Lower leg skin (tissue), 4 donors: ENCODE results near the gene USP38. TPM values are rescaled to one million over a fixed set of nuclear protein-coding genes. Genes with fewer than 3 reads are reported as not detected.

Experiments
- DNase-seq, 2 donors: peaks; one replicate each; pipeline ENCODE4 v3.0.0-alpha.2; 2019; ENCODE audit warnings: low spot score in 2 of 2
- H3K4me3 ChIP-seq: fragments of 200-600 bp; sonication (generic); 2 replicates; pipeline ENCODE4 v1.5.1; 2017; ENCODE audit warnings: mild to moderate bottlenecking, low read depth; ENCODE audit not compliant: poor library complexity, severe bottlenecking
- POLR2A ChIP-seq, 2 donors: fragments of 450-650 bp; IDR thresholded peaks; one replicate each; pipeline ENCODE4 v1.6.1; 2016 to 2017; ENCODE audit warnings: antibody characterized with exemption in 2 of 2, mild to moderate bottlenecking in 1 of 2, moderate library complexity in 1 of 2
- WGBS, 2 donors: methylation state at CpG; one replicate each; pipeline ENCODE4 v1.1.5; 2018; 5-methylcytosine and 5-hydroxymethylcytosine counted together
- intact Hi-C: fragments of 100-400 bp; cut with DNase I; formaldehyde crosslinking; loops from one replicate; pipeline ENCODE4 v1.15.0; 2023; ENCODE audit warnings: low total_unique reads
- total RNA-seq, 4 donors: library from RNA; depleted of rRNA; stranded (reverse); fragments of >200 nt; gene quantifications; one replicate each; pipeline ENCODE4 v1.1.0, GENCODE V29; 2016
- TF ChIP-seq, protein P1 (sequence below), 3 donors: fragments of 450-650 bp; IDR thresholded peaks; one replicate each; pipeline ENCODE4 v1.5.1; 2016; ENCODE audit warnings: antibody characterized with exemption in 3 of 3, mild to moderate bottlenecking in 3 of 3, moderate library complexity in 2 of 3

USP38 gene, protein sequence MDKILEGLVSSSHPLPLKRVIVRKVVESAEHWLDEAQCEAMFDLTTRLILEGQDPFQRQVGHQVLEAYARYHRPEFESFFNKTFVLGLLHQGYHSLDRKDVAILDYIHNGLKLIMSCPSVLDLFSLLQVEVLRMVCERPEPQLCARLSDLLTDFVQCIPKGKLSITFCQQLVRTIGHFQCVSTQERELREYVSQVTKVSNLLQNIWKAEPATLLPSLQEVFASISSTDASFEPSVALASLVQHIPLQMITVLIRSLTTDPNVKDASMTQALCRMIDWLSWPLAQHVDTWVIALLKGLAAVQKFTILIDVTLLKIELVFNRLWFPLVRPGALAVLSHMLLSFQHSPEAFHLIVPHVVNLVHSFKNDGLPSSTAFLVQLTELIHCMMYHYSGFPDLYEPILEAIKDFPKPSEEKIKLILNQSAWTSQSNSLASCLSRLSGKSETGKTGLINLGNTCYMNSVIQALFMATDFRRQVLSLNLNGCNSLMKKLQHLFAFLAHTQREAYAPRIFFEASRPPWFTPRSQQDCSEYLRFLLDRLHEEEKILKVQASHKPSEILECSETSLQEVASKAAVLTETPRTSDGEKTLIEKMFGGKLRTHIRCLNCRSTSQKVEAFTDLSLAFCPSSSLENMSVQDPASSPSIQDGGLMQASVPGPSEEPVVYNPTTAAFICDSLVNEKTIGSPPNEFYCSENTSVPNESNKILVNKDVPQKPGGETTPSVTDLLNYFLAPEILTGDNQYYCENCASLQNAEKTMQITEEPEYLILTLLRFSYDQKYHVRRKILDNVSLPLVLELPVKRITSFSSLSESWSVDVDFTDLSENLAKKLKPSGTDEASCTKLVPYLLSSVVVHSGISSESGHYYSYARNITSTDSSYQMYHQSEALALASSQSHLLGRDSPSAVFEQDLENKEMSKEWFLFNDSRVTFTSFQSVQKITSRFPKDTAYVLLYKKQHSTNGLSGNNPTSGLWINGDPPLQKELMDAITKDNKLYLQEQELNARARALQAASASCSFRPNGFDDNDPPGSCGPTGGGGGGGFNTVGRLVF
- 10 to 100 TPM; 27.8 to 31.6 (median 30.6) TPM for total RNA-seq

DNA sequence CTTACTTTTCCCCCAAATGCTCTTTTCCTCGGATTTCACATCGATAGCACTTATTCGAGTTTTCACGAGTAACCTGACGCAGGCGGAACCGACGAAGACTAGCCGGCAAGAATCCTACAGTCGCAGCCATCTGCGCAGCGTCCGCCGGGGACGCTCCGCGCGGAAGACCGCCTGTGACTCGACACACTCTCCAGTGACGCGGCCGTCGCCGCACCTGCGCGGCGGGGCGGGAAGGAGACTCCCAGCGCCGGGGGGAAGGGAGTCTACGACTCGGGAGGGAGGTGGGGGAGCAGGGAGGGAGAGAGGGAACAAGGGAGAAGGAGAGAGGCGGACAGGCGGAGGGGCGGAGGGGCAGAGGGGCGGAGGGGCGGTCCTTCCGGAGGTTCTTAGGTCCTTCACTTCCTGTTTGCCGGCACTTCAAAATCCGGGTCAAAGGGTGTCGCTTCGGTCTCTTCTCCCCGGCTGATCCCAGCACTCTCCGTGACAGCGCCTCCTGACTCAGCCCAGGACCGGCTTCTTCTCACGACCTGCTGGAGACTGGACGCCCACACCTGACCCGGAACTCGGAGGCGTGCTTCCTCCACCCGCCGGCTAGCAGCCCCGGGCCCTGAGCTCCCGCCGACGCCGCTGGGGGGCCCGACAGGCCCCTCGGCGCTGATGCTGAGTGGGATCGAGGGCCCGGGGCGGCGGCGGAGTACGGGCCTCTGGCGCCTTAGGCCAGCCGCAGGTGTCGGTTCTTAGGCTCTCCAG is at the start of gene USP38:
Gene USP38, plus strand, starts transcription at position 415 of the 750 bp plus-strand sequence. CDS start 534 bp downstream, outside the sequence.
- 0% methylated on average over 33 to 42 of the region's 71 CpGs for whole genome bisulfite sequencing, 2 donors
- intact Hi-C loops = no loop called here
- DNase-seq = peak; percentile 91 to 98
- TF ChIP-seq POLR2A (IDR thresholded peaks at IDR 0.05) = no peak
- TF ChIP-seq, protein P1, sequence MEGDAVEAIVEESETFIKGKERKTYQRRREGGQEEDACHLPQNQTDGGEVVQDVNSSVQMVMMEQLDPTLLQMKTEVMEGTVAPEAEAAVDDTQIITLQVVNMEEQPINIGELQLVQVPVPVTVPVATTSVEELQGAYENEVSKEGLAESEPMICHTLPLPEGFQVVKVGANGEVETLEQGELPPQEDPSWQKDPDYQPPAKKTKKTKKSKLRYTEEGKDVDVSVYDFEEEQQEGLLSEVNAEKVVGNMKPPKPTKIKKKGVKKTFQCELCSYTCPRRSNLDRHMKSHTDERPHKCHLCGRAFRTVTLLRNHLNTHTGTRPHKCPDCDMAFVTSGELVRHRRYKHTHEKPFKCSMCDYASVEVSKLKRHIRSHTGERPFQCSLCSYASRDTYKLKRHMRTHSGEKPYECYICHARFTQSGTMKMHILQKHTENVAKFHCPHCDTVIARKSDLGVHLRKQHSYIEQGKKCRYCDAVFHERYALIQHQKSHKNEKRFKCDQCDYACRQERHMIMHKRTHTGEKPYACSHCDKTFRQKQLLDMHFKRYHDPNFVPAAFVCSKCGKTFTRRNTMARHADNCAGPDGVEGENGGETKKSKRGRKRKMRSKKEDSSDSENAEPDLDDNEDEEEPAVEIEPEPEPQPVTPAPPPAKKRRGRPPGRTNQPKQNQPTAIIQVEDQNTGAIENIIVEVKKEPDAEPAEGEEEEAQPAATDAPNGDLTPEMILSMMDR (IDR thresholded peaks at IDR 0.05) = no peak
- peak within 1 kb of the TSS; percentile 95 for H3K4me3 ChIP-seq

DNA sequence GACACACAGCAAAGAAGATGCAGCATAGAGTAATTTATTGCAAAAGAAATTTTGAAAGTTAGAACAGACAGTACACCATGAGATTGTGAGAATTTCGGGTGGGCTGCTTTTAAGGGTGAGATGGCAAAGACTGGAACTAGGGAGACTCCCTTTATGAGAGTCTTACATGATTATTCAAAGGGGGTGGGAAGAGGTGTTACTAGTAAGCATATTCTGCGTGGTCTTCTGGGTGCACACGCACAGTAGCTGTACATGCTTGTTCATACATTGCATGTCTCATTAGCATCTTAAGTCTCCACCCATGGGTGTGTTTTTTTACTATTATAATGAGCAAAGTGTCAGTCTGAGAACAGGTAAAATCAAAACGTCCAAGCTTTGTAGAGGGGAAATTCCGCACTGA is 49.4 kb upstream of the USP38 start:
- DNase-seq = no peak
- H3K4me3 ChIP-seq = no peak overlapping the region
- TF ChIP-seq POLR2A (IDR thresholded peaks at IDR 0.05) = no peak
- TF ChIP-seq, protein P1 (IDR thresholded peaks at IDR 0.05) = no peak
- intact Hi-C loops = no loop called here
- 80 to 86% methylated on average over 5 of the region's 5 CpGs for WGBS, 2 donors

DNA sequence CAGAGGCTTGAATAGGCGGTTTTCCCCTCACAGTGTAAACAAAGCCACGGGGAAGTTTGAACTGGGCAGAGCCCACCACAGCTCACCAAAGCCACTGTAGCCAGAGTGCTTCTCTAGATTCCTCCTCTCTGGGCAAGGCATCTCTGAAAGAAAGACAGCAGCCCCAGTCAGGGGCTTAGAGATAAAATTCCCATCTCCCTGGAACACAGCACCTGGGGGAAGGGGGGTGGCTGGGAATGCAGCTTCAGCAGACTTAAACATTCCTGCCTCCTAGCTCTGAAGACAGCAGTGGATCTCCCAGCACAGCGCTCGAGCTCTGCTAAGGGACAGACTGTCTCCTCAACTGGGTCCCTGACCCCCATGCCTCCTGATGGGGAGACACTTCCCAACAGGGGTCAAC is 44.0 kb upstream of the USP38 start:
- WGBS, 2 donors = 68 to 91% methylated on average over 3 to 4 of the region's 4 CpGs
- DNase-seq = no peak
- H3K4me3 ChIP-seq = no peak overlapping the region
- TF ChIP-seq, protein P1 (IDR thresholded peaks at IDR 0.05) = no peak
- TF ChIP-seq POLR2A (IDR thresholded peaks at IDR 0.05) = no peak
- intact Hi-C loops = no loop called here

DNA sequence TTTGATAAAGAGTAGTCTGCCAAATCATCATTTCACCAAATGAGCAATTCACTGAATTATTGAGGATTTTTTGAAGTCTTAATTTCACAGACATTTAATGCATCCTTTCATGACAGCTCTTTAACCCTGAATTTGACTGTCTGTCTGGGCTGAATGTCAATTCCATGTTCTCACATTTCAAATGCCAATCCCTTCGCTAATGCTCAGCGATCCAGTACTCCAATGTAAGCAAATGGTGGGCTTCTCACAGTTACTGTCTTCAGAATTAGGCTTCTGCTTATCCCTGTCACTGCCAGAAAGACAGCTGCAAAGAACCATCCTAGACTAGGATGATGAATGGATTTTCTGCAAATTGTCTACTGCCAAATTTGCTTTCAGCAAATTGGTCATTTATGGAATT is 36.2 kb upstream of the USP38 start:
- DNase-seq = no peak
- 67 to 79% methylated on average over 2 of the region's 2 CpGs for WGBS, 2 donors
- intact Hi-C loops = no loop called here
- TF ChIP-seq, protein P1 (IDR thresholded peaks at IDR 0.05) = no peak
- TF ChIP-seq POLR2A (IDR thresholded peaks at IDR 0.05) = no peak
- no peak overlapping the region for H3K4me3 ChIP-seq

DNA sequence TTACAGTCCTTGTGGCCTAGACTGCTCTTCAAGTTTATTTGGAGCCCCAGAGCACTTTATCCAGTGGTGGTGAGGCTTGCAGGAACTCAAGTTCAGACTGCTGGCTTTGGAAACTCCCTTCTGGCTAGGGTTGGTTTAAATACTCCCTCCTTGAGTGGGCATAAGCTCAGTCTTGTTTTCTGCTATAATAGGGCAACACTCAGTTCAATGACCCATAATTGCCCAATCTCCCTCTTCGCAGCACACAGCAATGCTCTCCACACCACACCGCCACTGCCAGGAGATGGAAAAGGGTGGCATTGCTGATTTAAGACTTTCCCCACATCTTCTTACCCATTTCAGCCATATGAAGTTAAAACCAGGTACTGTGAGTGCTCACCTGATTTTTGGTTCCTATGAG is 27.9 kb upstream of the USP38 start:
- 94 to 97% methylated on average over 2 of the region's 2 CpGs for WGBS, 2 donors
- TF ChIP-seq, protein P1 (IDR thresholded peaks at IDR 0.05) = no peak
- DNase-seq = no peak
- intact Hi-C loops = no loop called here
- no peak overlapping the region for H3K4me3 ChIP-seq
